Measurements from ENCODE around the gene IP6K2. TPM values are rescaled to one million over a fixed set of nuclear protein-coding genes. Genes with fewer than 3 reads are reported as not detected.

The IP6K2 gene
- total and polyA plus RNA-seq, 2 of the 13 experiments (the other 11 are each of a cell fraction or from before 2014, with no cell fraction given): 85.5 to 112 TPM

GRCh38 chr3:48662145-48662752 lies 54.8 kb downstream of the IP6K2 start (continued):
- TF ChIP-seq, protein P1, sequence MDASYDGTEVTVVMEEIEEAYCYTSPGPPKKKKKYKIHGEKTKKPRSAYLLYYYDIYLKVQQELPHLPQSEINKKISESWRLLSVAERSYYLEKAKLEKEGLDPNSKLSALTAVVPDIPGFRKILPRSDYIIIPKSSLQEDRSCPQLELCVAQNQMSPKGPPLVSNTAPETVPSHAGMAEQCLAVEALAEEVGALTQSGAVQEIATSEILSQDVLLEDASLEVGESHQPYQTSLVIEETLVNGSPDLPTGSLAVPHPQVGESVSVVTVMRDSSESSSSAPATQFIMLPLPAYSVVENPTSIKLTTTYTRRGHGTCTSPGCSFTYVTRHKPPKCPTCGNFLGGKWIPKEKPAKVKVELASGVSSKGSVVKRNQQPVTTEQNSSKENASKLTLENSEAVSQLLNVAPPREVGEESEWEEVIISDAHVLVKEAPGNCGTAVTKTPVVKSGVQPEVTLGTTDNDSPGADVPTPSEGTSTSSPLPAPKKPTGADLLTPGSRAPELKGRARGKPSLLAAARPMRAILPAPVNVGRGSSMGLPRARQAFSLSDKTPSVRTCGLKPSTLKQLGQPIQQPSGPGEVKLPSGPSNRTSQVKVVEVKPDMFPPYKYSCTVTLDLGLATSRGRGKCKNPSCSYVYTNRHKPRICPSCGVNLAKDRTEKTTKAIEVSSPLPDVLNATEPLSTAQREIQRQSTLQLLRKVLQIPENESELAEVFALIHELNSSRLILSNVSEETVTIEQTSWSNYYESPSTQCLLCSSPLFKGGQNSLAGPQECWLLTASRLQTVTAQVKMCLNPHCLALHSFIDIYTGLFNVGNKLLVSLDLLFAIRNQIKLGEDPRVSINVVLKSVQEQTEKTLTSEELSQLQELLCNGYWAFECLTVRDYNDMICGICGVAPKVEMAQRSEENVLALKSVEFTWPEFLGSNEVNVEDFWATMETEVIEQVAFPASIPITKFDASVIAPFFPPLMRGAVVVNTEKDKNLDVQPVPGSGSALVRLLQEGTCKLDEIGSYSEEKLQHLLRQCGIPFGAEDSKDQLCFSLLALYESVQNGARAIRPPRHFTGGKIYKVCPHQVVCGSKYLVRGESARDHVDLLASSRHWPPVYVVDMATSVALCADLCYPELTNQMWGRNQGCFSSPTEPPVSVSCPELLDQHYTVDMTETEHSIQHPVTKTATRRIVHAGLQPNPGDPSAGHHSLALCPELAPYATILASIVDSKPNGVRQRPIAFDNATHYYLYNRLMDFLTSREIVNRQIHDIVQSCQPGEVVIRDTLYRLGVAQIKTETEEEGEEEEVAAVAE (CRISPR knock-in tag; IDR thresholded peaks at IDR 0.05; ENCODE audit: borderline replicate concordance): no peak
- TF ChIP-seq ZNF282 (IDR thresholded peaks at IDR 0.05; ENCODE audit: partially characterized antibody): no peak
- TF ChIP-seq TAF15 (IDR thresholded peaks at IDR 0.05; ENCODE audit: low read depth, low read length, poor library complexity, severe bottlenecking): peak; percentile 22
- TF ChIP-seq PHB2 (IDR thresholded peaks at IDR 0.05; ENCODE audit: partially characterized antibody): no peak
- TF ChIP-seq AGO2 (optimal IDR thresholded peaks at IDR 0.05; ENCODE audit: low read depth, low read length): peak; percentile 3

DNA sequence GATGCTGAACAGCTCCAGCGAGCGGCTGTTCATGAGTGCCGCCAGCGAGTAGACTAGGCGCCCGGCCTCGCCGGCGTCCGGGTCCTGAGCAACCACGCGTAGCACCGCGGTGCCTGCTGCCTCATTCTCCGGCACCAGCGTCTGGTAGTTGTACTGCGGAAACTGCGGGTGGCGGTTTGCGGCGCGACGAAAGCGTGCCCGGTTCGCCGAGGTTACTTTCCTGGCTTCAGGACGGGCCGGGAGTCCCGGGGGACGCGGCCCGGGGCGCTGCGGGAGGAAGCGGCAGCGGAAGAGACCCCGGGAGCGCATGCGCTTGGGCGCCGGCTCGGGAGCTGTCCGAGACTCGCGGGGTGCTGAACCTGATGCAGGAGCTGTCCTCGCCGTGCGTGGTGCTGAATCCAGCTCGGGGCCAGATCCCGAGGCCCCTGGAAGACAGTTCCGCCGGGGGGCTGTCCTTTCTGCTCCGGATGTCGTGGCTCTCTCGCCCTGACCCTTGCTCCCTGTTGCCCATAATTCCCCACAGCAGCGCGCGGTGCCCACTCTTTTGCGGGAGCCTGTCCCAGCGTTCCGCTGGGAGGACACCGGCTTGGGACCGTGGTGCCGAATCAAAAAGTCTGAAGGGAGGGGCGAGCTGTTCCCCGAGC lies 55.4 kb downstream of the IP6K2 start:
- Histone ChIP-seq H3K4me2 (ENCODE audit: low read depth, low read length) (peak overlapping the region; percentile 67), H2AFZ (ENCODE audit: low read length) (no peak overlapping the region), H3K4me3 (replicated peaks in 1 of 3; ENCODE audit: insufficient read depth in 1 of 3, low read depth in 2 of 3, low read length in 3 of 3) (peak overlapping the region; percentile 56 to 77 (median 58); a peak in 5 of 6 replicates), H3K9me3 (ENCODE audit: low read length) (no peaks in the 10 kb centered on the region), H3K27ac (ENCODE audit: extremely low read length, insufficient read depth, low read length) (peak overlapping the region; percentile 79), H3K27me3 (ENCODE audit: control insufficient read depth in 1 of 2, insufficient read depth in 2 of 2, low read length in 2 of 2) (no peaks in the 10 kb centered on the region), H3K79me2 (ENCODE audit: insufficient read depth, low read length) (no peaks in the 10 kb centered on the region), H3K4me1 (ENCODE audit: insufficient read depth, low read length) (peaks cover 21% of the 10 kb centered on the region), H4K20me1 (ENCODE audit: insufficient read depth, low read length) (peaks cover 6% of the 10 kb centered on the region), H3K36me3 (replicated peaks in 1 of 2; ENCODE audit: control insufficient read depth in 1 of 2, insufficient read depth in 2 of 2, low read length in 2 of 2) (peaks cover 1 to 3% of the 10 kb centered on the region in 2 experiments; a peak in 2 of 5 replicates), H3K9ac (ENCODE audit: insufficient read depth, low read depth, low read length) (peak overlapping the region; percentile 68)
- BruUV-seq (replicated peaks): no TSS peak
- CTCF ChIA-PET (ENCODE audit: low intra/inter-chr PET ratio, low total read pairs): no interaction called here
- ATAC-seq: peak; percentile 12
- WGBS (ENCODE audit: low lambda C conversion rate): 62% methylated on average over 10 of the region's 67 CpGs
- no peak for FAIRE-seq
- intact Hi-C loops (cut with micrococcal nuclease; ENCODE audit: unreplicated experiment) (no loop called here), in situ Hi-C loops (cut with HindIII; ENCODE audit: extremely low pct_ligation_motif_present, low pct_unique_long_range_greater_than_20kb) (no loop called here)
- POLR2A ChIA-PET: interaction anchor here (0.6 to 4.0 kb wide), 12 partner anchors 25 to 222 kb away, joined by 3 to 40 read pairs (median 4); partner anchors contain the start of genes CCDC51, IP6K2, PFKFB4 and SLC26A6
- peak; percentile 52 for DNase-seq (ENCODE audit: low spot score)
- TF ChIP-seq ZMAT5 (CRISPR knock-in tag; IDR thresholded peaks at IDR 0.05; ENCODE audit: borderline replicate concordance, low read depth) (peak; percentile 99), RFX3 (CRISPR knock-in tag; IDR thresholded peaks at IDR 0.05) (peak; percentile 80), NKX3-1 (CRISPR knock-in tag; IDR thresholded peaks at IDR 0.05) (peak; percentile 100), ZKSCAN8 (CRISPR knock-in tag; IDR thresholded peaks at IDR 0.05; ENCODE audit: borderline replicate concordance) (peak; percentile 99), ZXDC (CRISPR knock-in tag; IDR thresholded peaks at IDR 0.05) (peak; percentile 99), HOXD1 (CRISPR knock-in tag; IDR thresholded peaks at IDR 0.05) (peak; percentile 100), ZNF136 (CRISPR knock-in tag; IDR thresholded peaks at IDR 0.05; ENCODE audit: low read depth) (peak; percentile 100)
- TF ChIP-seq, protein P2, sequence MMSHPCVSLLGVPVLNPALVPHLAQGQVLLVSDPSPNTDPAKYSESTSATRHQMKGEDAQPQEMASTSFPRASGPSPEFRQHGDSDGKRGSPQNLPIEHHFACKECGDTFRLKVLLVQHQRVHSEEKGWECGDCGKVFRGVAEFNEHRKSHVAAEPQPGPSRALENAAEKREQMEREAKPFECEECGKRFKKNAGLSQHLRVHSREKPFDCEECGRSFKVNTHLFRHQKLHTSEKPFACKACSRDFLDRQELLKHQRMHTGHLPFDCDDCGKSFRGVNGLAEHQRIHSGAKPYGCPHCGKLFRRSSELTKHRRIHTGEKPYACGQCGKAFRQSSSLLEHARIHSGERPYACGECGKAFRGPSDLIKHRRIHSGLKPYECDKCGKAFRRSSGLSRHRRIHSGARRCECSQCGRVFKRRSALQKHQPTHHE (CRISPR knock-in tag; IDR thresholded peaks at IDR 0.05; ENCODE audit: borderline replicate concordance): peak; percentile 100

Measured in HepG2 (cell line).